Regular cardiac myocyte (primary cell): ENCODE measurements around the gene ZNF710. TPM values are rescaled to one million over a fixed set of nuclear protein-coding genes. Genes with fewer than 3 reads are reported as not detected.

Experiments used
- total RNA-seq: library from RNA; depleted of rRNA; stranded (reverse); fragments of >200 nt; gene quantifications from 2 replicates; pipeline ENCODE4 v1.2.3, GENCODE V29; 2014

The ZNF710 gene, protein sequence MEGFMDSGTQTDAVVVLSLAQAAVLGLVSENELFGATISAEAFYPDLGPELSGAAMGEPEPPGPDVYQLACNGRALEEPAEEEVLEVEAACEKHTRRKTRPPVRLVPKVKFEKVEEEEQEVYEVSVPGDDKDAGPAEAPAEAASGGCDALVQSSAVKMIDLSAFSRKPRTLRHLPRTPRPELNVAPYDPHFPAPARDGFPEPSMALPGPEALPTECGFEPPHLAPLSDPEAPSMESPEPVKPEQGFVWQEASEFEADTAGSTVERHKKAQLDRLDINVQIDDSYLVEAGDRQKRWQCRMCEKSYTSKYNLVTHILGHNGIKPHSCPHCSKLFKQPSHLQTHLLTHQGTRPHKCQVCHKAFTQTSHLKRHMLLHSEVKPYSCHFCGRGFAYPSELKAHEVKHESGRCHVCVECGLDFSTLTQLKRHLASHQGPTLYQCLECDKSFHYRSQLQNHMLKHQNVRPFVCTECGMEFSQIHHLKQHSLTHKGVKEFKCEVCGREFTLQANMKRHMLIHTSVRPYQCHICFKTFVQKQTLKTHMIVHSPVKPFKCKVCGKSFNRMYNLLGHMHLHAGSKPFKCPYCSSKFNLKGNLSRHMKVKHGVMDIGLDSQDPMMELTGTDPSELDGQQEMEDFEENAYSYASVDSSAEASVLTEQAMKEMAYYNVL
- 5.1 and 11.3 TPM in 2 replicates for total RNA-seq

DNA sequence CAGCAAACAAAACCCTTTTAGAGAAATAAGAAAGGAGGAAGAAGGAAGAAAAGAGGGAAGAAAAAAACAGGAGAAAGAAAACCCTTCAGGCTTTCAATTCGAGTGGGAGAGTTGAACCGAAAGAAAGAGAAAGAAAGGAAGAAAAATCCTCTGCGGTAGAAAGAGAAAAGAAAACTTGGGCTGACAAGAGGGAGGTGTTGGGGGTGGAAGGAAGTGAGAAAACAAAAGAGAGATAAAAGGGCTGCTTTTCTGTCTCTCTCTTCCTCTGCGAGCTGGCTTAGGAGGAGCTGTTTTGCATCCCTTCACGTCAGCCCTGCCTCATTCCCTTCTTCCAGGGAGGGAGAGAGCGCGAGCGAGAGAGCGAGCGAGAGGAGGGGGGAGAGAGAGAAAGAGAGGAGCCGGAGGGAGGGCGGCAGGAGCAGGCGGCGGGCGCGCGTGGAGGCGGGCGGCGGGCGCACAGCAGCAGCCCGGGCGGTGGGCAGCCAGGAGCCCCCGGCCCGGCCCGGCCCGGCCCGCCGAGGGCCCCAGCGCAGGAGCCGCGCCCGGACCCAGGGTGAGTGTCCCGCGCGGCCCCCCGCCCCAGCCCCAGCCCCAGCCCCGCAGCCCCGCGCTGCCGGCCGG is at the start of gene ZNF710:
TSS of gene ZNF710 (plus strand) at position 263 of the 621 bp plus-strand sequence. CDS start 65,814 bp downstream, outside the sequence.

DNA sequence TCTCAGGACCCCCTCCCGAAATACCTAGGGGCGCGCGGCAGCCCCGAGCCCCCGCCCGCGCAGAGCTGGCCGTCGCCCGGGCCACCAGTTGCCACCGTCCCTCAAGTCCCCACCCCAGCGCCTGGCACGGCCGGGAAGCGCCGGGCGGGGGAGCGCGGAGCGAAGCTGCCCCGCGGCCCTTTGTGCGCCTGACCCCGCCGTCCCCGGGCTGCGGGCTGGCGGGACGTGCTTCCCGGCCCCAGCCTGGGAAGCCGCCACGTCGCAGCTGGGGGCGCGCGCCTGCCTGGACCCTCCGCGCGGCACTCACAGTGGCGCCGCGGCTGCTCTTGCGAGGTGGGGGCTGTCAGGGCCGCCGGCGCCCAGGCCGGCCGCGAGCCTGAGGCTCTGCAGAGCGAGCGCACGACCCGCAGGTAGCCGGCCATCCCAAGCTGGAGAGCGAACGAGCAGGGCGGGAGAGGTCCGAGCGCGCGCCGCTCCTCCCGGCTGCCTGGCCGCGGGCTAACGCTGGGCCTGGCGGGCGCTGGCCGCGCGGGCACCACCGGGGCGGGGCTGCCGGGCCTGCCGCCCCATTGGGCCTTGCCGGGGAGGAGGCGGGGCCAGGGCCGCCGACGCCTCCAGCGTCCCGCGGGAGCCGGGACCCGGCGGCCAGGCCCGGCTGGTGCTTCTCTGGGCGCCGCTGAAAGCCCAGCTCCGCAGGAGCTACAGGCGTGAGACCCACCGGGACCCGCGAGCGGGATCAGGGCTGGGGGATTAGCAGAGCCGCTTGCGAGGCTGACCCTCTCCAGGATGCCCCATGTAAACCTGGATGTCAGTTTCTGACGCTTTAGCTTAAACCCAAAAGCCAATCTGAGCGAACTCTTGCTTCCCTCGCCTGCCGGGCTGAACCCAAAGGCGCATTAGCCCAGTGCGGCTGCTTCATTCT is 101.1 kb downstream of the ZNF710 start, which contains the start of gene IDH2:
TSS of gene IDH2 (minus strand) at position 500 of the 922 bp plus-strand sequence. CDS start at position 422, 78 bp downstream.

Other genes starting within 250 kb of the ZNF710 start
- 0.56 and 0.77 TPM in 2 replicates for gene MESP2, start 225.0 kb upstream of the ZNF710 start, total RNA-seq
- 24.0 and 42.4 TPM in 2 replicates for gene ANPEP, start 186.5 kb upstream of the ZNF710 start, total RNA-seq
- gene AP3S2, start 107.3 kb upstream of the ZNF710 start, total RNA-seq: 46.8 and 75.0 TPM in 2 replicates
- gene ARPIN, start 88.4 kb upstream of the ZNF710 start, total RNA-seq: 7.6 and 11.3 TPM in 2 replicates
- gene IDH2, start 101.1 kb downstream of the ZNF710 start, total RNA-seq: 35.2 and 51.6 TPM in 2 replicates
- gene SEMA4B, start 200.0 kb downstream of the ZNF710 start, total RNA-seq: 8.8 and 24.2 TPM in 2 replicates
- gene CIB1, start 232.6 kb downstream of the ZNF710 start, total RNA-seq: 27.1 and 57.3 TPM in 2 replicates
- gene GDPGP1, start 232.9 kb downstream of the ZNF710 start, total RNA-seq: 3.9 and 4.2 TPM in 2 replicates
- gene TTLL13, start 248.2 kb downstream of the ZNF710 start, total RNA-seq: not detected in 2 replicates